ENCODE measurements around the gene MTX3. TPM values are rescaled to one million over a fixed set of nuclear protein-coding genes. Genes with fewer than 3 reads are reported as not detected.

The MTX3 gene
- total and polyA plus RNA-seq, 2 donors (not counting 3 experiments of a cell fraction or from before 2014, with no cell fraction given), result 2.9 to 8.3 TPM

- Histone ChIP-seq H4K20me1 (replicated peaks; ENCODE audit: control insufficient read depth, extremely low read depth, insufficient read depth, low read length) (no peaks in the 10 kb centered on the region), H3K27me3 (ENCODE audit: control insufficient read depth in 2 of 2, insufficient read depth in 2 of 2, low read length in 2 of 2) (no peaks in the 10 kb centered on the region), H3K4me1 (ENCODE audit: control insufficient read depth, extremely low read depth, insufficient read depth, low read length) (no peaks in the 10 kb centered on the region), H3K4me2 (ENCODE audit: insufficient read depth, low read length) (no peak overlapping the region), H3K79me2 (ENCODE audit: control insufficient read depth, insufficient read depth, low read length) (no peaks in the 10 kb centered on the region), H3K4me3 (replicated peaks in 1 of 3; ENCODE audit: insufficient read depth in 1 of 3, low read depth in 1 of 3, low read length in 3 of 3) (no peak overlapping the region), H3K36me3 (ENCODE audit: control insufficient read depth in 2 of 2, extremely low read depth in 1 of 2, insufficient read depth in 2 of 2, low read length in 2 of 2) (no peaks in the 10 kb centered on the region), H2AFZ (ENCODE audit: low read depth, low read length) (no peak overlapping the region), H3K27ac (ENCODE audit: insufficient read depth, low read depth, low read length) (no peak overlapping the region), H3K9ac (replicated peaks; ENCODE audit: extremely low read depth, insufficient read depth, low read length) (no peak overlapping the region), H3K9me1 (replicated peaks; ENCODE audit: control insufficient read depth, extremely low read depth, insufficient read depth, low read length) (no peaks in the 10 kb centered on the region), H3K9me3 (replicated peaks; ENCODE audit: control insufficient read depth, insufficient read depth, low read length) (no peaks in the 10 kb centered on the region)
- dilution Hi-C loops (cut with MboI; ENCODE audit: extremely low pct_ligation_motif_present, low sequenced_read_pairs) (no loop called here), intact Hi-C loops (cut with micrococcal nuclease) (no loop called here)
- DNase-seq (ENCODE audit: low read depth, low spot score), result no peak
- CTCF ChIA-PET, result no interaction called here
- no TSS peak for BruUV-seq (replicated peaks)
- TF ChIP-seq MYC (IDR thresholded peaks at IDR 0.05; ENCODE audit: low read depth, low read length) (no peak), POLR2AphosphoS5 (IDR thresholded peaks at IDR 0.05; ENCODE audit: insufficient read depth, low read depth, low read length) (no peak), POLR2A (IDR thresholded peaks at IDR 0.05; ENCODE audit: low read depth, low read length) (no peak), EZH2 (IDR thresholded peaks at IDR 0.05; ENCODE audit: borderline replicate concordance, low read depth, low read length, severe bottlenecking) (no peak), JUN (IDR thresholded peaks at IDR 0.05; ENCODE audit: borderline replicate concordance, insufficient read depth, insufficient read length, low read depth) (no peak), GATA2 (IDR thresholded peaks at IDR 0.05; ENCODE audit: insufficient read depth, insufficient read length, low read depth, low read length) (no peak), FOS (IDR thresholded peaks at IDR 0.05; ENCODE audit: borderline replicate concordance, insufficient read depth, low read length) (no peak)
- TF ChIP-seq, protein P1, sequence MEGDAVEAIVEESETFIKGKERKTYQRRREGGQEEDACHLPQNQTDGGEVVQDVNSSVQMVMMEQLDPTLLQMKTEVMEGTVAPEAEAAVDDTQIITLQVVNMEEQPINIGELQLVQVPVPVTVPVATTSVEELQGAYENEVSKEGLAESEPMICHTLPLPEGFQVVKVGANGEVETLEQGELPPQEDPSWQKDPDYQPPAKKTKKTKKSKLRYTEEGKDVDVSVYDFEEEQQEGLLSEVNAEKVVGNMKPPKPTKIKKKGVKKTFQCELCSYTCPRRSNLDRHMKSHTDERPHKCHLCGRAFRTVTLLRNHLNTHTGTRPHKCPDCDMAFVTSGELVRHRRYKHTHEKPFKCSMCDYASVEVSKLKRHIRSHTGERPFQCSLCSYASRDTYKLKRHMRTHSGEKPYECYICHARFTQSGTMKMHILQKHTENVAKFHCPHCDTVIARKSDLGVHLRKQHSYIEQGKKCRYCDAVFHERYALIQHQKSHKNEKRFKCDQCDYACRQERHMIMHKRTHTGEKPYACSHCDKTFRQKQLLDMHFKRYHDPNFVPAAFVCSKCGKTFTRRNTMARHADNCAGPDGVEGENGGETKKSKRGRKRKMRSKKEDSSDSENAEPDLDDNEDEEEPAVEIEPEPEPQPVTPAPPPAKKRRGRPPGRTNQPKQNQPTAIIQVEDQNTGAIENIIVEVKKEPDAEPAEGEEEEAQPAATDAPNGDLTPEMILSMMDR (IDR thresholded peaks at IDR 0.05; ENCODE audit: extremely low read depth in 1 of 2, insufficient read depth in 1 of 2, low read depth in 1 of 2, low read length in 2 of 2), result no peak
- TF ChIP-seq, protein P2, sequence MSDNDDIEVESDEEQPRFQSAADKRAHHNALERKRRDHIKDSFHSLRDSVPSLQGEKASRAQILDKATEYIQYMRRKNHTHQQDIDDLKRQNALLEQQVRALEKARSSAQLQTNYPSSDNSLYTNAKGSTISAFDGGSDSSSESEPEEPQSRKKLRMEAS (IDR thresholded peaks at IDR 0.05; ENCODE audit: insufficient read depth, insufficient read length), result no peak
- POLR2A ChIA-PET, result no interaction called here
- FAIRE-seq, result no peak
Measured at GRCh38 chr5:79934681-79935080, 56.4 kb downstream of the MTX3 start.
